HG03457 (cell line): ENCODE measurements around the gene DLX5.

ENCODE experiments used
- ATAC-seq: cut with Tn5 transposase; IDR thresholded peaks from one replicate; pipeline ENCODE4 v1.9.1; 2021; ENCODE audit warnings: moderate number of reproducible peaks; ENCODE audit not compliant: unreplicated experiment

Gene DLX5

DNA sequence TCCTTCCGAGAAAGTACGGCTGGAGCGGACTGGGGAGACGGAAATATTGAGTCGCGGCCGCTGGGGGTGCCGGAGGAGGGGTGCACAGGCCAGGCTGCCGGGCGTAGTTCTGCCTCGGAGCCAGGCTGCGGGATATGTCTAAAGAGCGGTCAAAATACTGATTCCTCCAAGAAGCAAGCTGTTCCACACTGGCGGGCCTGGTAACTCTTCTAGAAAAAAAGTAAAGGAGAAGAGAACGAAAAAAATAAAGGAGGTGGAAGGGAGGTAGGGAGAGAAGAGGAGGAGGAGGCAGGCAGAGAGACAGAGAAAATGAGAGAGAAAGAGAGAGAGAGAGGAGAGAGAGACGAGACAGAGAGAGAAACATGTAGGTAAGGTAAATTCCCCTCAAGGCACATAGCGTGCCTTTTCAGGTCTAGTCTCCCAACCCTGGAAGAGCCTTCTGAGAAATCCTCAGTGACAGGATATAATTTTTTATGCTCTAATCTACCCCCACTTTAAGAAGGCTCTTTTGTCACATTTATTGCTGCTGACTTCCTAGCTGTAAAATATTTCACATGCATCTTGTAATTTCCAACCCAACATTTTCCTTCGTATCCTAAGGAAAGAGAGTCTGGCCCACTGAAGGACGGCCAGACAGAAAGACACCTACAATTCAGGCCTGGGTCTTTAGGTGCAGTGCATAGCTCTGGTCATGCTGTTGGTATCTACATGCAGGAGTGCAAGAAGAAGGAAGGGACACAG is 5.7 kb downstream of the DLX5 start:
- ATAC-seq: no peak

DNA sequence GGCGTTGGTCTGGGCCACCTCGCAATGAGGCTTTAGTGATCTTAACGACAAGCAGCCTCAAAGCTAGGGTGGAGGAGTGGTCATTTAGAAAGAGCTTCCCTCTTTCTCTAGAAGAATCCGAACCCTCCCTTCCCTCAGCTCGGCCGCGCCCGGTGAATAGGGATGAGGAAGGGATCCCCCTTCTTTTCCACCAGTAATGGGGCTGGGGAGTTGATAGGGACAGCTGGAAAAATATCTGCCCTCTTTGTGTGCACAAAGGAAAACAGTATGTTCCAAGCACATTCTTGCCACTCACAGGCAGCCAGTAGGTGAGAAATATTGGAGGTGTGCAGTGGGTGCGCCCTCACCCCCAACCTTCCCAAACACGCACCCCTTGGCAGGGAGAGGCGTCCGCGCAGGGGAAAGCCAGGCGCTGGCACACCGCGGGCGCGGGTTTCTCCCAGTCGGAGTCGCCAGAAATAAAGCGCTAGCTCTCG is 6.5 kb downstream of the DLX5 start:
- no peak for ATAC-seq

DNA sequence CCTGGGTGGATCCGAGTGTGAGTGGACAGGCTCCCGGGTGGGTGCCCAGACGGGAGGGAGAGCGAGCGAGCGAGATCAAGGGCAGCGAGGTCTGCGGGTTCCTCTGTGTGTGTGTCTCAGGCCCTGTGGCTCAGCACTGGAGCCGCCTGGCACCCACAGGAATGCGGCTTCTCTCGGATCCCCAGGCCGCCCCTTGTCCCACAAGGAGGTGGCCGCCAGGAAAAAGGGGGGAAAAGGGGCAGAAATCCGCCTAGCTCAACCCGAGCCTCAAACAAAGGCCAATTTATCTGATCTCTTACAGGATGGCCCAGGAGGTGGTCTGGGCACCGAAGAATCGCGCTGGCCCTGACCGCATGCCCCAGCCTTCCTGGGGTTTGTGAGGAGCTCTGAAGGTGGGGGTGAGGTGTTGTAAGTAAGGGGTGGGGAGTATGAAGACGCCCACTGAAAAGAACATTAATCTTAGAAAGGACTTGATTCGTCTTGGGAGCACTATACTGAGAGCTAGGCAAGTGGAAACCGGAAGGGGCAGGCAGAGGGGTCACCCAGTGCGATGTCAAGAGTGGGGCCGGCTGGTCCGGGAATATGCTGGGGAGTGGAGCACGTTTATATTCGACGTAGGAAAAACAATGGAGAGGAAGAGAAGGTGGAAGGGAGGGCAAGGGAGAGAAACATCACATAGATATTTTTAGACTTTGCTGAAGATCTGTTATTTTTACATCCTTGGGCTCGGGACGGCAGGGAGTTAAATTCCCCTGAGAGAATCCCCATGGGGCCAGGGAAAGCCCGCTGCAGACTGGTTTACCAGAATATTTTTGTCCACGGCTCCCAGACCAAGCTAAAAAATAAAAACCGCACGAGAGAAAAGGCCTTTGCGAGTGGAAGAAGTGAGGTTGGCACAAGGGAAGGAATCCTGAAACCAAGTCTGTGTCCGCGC is 7.2 kb downstream of the DLX5 start:
- ATAC-seq: no peak

DNA sequence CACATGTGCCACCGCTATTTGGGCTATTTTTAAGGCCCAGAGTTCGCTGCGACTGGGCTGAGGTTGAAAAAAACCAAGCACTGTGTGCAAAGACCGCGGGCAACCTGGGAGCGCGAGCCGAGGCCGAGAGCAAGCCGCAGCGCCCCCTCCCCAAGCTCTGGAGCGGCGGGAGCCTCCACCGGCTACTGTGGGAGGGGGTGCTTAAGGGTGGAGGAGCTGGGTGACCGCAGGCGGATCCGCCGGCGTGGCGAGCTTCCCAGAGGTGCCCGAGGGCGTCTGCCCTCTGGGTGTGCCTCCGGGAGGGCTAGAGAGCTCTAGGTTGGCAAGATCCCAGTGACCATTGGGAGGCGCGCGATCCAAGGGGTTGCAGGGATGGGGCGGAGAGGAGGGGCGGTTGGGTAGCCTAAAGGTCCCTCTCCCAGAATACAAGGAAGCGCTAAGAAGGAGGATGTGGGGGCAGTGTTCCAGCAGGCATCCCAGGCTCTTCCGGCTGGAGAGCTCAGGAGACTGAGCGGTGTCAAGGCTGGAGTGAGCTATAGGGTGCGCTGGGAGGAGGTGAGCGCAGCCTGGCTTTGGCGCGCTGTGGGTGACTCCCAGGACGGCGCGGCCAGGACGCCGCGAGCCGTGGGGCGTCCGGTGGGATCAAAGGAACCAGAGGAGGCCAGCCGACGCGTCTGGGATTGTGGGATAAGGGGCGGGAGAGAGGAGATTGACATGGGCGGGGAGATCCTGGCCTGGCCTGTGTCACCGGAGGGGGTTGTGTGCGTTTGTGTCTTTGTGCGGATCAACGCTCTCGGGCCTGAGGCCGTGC is 8.0 kb downstream of the DLX5 start:
- ATAC-seq: no peak

DNA sequence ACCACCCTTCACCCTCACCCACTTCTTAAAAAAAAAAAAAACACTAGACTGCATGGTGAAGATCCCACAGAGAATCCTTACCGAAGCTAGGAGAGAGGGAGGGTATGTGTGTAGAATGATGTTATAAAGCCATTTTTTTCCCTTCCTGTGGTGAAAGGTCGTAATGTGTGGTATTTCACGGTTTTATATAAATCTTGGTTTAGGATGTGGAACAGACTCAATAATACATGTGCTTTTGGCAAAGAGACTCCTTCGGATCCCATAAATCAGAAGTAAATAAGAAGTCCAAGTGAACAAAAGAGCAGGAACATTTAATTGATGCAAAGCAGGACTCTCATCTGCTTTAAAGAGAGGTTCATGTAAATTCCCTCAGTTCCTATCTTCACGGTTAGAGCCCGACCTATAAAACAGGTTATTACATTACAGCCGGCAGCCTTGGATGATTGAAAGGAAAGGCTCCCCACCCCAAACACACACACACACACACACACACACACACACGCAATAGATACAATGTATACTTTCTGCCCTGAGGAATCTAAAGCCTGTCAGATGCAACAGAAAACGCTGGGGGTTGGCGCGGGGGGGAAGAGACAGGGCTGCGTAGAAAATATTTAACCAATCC is 8.8 kb downstream of the DLX5 start:
- ATAC-seq: no peak

DNA sequence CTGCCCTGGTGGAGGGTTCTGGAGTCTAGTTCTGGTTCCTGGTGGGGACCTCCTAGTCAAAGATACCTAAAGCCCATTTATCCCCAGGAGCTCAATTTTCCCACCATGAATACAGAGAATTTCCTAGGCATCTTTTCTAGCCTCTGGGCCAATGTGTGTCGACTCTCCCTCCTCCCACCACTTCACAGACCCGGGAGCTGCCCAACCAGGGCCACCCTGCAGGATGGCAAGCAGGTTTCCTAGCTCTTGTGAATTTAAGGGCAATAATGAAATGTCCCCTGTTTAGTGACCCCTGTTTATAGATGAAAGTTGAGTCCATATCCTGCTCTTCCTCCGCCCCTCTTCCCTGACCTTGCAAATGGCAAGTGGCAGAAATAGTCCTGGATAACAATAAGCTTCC is 9.4 kb downstream of the DLX5 start:
- no peak for ATAC-seq

DNA sequence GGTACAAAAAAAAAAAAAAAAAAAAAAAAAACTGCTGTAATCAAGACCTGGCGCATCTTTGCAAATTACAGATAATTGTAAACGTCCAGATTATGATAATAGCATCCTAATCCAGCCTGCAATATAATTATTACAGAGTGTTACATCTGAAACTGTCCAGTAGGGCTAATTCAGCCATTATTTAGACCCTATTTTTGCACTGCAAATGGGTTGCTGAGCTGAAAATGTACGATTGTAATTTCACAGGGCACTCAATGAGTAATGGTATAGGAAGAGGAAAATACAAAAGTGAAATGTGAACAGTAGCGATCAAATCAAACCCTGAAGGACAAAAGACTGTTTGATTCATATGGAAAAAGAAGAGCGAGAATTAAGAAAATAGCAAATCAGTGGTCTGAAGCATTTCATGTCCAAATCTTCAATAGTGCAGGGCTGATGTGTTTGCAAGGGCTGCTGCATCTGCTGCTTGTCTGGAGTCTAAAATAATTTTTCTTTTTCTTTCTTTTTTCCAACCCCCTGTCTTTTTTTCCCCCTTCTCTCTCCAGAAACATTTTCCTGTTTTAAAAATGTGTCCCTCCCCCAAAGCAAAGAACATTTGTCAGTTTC is 10.4 kb downstream of the DLX5 start:
- ATAC-seq: no peak

DNA sequence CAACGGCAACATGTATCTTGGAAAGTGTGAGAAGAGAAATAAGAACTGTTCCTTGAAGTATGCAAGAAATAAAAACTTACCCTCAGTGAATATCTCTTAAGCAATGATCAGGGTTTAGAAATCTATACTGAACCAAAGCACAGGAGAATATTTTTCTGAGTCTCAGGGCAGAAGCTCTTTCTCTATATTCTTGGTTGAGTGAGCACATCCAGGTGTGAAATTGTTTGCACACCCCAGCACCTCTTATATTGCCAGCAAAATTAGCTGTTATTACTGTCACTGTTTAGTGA is 10.8 kb downstream of the DLX5 start:
- no peak for ATAC-seq

DNA sequence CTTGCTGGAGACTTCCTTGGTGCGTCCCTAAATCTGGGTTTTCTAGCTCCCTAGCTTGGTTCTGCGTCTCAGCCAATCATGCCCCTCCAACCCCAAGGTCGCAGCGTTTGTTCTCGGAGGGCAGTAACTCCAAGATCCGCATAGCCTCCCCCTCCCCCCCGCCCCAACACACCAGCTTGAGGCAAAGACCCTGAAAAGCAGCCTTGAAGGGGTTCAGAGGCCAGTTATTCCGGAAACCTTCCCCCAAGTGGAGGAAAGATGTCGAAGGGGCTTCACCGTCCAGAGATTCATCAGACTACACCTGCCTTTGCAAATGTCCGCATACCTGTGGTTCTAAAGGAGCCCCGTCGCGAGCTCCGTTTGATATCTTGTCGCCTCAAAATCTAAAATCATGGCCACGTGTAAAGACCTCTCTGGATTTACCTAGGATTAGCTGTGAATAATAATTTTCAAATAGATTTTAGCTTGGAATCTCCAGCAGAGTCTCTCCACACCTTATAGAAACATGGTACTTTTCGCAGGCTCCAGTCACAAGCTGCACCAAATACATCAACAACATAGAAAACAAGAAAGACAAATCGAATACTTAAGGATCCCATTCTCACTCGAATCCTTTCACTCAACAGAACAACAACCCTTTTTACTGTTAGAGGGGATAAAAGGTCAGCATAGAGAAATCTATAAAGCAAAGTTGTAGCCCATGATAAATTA is 11.3 kb downstream of the DLX5 start:
- ATAC-seq: no peak

DNA sequence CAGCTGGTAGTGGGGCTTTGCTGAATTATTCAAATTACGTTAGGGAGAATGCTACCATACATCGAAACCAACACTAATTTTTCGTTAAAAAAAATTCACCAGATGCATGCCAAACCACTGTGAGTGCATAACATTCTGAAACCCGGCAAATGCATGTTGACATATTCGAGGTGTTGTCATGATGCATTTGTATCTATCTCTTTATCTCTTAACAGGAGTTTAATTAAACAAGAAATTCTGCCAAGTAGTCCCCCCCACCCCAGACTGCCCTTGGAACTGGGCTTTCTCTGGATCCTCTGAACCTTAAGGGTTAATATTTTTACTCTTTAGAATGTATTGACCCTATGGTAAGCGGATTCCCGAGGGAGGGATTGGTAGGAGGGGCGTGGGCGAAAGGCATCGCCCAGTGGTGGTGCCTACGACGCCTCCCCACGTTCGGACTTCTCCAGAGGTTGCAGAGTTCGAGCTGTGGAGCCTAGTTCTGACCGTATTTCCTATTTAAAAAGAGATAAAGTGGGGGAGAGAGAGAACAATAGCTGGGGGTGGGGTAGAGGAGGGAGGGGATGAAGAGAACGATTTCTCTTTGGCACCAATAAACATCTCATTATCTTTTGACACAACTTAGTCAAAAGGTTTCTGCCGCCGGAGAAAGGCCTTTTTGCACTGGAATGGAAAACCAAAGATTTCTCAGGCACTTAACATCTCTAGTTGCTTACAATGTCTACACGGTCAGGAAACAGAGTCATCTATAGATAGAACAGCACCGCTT is 12.1 kb downstream of the DLX5 start:
- ATAC-seq: no peak

DNA sequence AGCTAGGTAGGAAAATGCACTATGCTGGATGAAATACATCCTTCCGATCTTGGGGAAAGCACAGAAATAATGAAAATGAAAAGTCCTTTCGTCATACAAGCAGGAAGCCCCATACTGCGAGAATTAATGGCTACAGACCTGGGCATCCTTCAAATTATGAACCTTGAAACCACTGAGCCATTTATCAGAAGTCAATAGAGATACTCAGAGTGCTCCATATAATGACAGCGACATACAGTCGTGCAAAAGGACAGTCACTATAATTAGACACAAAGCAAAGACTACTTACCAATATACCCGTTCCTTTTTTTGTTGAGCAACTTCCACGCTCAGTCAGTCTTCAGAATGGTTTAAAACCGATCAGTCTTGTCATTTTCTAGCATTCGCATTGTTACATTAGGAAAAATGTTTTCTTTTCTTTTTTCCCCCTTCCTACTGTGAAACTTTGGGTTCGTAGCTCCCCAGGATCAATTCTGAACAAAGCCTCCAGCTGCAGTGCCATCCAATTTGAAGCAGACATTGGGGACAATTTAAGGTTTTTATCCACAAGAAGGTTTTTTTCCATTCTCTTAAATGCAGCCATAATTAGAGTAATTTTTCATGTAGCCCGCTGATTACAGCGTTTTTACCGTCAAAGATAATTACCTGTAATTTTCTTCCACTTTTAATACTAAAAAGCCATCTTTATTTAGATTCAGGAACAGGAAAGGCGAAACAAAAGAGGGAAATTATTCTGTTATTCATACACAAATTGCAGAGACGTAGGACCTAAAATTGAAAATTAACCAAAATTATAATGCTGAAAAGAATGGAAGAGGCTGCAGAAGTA is 12.9 kb downstream of the DLX5 start:
- ATAC-seq: no peak

DNA sequence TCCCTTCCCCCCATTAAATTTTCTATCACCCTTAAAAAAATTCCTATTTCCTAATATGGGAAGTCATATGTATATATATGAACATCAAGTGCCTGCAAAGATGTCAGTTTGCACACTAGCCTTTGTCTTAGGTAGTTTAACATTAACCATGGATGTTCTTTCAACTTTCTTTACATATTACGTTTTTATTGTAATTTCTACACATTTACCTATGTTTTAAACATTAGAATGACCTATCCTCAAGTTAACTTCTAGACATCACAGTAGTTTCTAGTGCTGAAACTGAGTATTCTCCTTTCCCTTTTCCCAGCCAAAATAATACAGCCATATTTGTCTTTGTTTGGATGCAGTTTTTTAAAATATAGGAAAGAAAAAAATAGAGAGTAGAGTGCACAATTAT is 13.5 kb downstream of the DLX5 start:
- no peak for ATAC-seq

DNA sequence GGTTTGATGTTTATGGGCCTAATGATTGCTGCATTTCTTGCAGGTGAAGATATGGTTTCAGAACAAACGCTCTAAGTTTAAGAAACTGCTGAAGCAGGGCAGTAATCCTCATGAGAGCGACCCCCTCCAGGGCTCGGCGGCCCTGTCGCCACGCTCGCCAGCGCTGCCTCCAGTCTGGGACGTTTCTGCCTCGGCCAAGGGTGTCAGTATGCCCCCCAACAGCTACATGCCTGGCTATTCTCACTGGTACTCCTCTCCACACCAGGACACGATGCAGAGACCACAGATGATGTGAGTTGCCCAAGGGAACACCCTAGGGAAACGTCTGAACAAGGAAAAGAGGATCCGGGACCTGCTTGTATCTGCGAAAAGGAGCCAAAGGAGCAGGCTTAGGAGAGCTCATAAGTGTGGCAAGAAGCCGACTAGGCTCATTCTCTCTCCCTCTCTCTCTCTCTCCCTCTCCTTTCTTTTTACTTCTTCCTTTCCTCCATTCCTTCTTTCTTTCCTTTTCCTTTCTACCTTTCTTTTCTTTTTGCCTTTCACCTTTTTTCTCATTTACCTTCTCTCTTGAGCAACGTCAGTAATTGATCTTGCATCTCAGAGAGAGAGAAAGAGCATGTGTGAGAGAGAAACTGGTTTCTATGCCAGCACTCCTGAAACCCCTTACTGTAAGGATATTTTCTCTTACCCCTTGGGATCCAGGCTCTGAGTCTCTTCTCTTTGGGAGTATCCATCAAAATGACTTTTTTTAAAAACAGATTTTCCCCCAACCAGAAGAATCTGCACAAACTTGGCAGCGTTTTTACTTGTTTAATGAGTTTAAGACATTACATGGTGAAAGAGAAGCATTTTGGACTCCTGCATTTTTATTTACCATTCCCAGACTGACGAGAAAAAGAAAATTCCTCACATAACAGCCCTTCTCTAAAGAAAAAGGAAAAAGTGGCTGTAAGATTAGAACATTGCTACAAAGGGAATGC is 14.6 kb downstream of the DLX5 start:
- ATAC-seq: no peak

DNA sequence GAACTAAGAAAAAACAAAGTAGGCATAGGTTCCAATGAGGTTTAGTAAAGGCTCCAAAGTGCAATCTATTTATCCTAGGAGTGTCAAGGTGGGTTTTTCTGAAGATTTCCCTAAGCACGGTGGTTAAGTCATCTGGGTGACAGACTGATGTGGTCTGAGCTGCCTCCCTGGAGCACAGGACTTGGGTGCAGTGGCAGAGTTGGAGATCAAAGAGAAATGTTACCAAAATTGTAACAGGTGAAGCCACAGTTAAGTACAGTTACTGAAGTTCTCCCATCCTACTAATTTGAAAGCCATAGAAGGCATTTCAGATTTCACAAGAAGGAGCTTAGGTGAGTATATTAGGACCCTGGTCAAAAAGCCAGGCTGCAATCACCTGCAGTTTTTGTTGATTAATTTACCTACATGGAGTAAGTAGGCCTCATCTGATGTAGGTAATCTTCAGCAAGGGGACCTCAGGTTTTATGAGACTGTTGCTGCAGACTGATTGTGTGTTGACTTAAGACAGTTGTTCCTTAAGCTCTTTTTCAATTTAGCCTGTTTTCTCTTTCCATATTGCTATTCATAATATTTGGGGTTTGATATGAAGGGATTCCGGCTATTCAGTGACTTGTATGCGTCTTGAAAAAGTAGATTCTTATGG is 16.2 kb downstream of the DLX5 start:
- ATAC-seq: no peak

DNA sequence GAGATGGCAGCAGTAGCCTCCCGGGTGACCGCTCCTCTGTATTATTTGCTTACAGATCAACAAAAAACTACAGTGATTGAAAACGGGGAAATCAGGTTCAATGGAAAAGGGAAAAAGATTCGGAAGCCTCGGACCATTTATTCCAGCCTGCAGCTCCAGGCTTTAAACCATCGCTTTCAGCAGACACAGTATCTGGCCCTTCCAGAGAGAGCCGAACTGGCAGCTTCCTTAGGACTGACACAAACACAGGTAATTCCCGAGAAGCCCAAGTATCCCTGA is 17.1 kb downstream of the DLX5 start:
- no peak for ATAC-seq

DNA sequence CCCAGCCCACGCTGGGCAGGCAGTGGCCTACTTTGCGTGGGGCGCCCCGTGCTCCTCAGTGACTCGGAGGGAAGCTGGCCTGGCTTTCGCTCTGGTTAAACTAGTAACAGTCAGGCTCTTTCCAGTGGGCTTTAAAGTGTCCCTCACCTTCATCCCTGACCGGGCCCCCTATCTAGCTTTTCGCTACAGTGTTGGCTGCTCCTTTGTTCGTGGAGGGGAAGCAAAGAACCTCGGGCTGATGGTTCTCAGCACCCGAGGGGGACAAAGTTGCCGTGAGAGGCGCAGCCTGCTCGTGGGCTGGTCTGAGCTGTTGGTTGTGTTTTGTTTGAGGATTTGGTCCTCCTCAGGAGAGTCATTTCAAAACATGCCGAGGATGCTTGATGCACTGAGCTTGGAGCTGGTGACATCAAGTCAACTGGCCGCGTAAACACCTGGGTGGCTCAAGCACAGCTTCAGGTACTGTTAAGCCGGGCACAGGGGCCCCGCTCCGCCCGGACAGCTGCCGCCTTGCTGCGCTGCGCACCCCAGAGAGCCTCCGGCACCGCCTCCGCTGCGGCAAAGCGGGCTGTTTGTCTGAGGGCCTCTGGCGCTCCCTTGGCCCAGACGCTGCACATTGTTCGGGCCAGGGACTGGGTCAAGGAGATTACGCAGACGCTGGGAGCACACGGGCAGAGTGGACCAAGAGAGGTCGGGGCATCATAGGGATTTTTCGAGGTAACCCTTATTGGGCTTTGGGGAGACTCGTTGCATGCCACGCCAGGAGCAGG is 17.6 kb downstream of the DLX5 start:
- no peak for ATAC-seq
